ENCODE measurements around the gene RRP1B. TPM values are rescaled to one million over a fixed set of nuclear protein-coding genes. Genes with fewer than 3 reads are reported as not detected.
"Not testable (repeated sequence)": the region's sequence is repeated elsewhere in the genome, so short reads cannot be mapped to it uniquely, and the experiment has no call there.

The RRP1B gene
- total RNA-seq, 1 experiment from 2014 or later, result 12.1 TPM

GRCh38 chr21:43699492-43699777 is 40.1 kb downstream of the RRP1B start:
- DNase-seq (ENCODE audit: low read depth), result not testable (repeated sequence)

GRCh38 chr21:43699933-43700599 is 40.7 kb downstream of the RRP1B start:
- no peak for DNase-seq (ENCODE audit: low read depth)

DNA sequence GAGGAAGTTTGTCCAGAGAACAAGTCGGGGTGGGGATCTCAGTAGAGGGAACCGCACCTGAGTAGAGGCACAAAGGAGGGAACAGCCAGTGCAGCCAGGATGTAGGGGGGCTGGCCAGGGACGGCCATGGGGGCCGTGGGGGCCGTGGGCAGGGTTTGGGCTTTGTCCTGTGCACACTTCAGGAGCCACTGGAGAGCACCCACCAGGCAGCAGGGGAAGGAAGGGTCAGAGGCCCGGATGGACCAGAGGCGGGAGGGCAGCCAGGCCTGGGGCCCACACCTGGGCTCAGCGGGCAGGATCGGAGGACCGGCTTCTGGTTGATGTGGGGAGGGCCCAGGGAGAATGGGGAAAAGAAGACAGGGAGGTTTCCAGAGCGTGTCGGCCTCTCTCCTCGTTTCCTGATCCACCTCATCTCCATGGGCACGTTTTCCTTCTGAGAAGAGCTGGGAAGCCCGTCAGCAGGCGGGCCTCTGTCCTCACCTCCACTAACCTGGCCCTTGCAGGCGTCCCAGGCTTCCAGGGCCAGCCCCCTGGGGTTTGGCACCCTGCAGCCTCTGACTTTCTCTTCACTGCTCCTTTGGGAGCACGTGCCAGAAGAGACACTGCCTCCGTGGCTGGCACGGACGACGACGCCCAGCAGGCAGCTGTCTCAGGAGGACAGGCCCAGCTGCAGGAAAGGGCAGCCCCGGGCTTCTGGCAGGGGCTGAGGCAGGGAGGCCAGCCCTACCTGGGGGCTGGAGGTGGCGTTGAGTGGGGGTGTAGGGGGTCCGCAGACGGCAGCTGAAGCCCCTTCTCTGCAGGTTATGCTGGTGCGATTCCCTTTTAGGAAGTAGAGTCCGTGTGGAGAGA is 42.8 kb downstream of the RRP1B start:
- DNase-seq (ENCODE audit: low read depth), result no peak

- DNase-seq (ENCODE audit: low read depth), result no peak
These were observed 43.4 kb downstream of the RRP1B start for GRCh38 chr21:43702785-43703034.

GRCh38 chr21:43703035-43703880 is 43.9 kb downstream of the RRP1B start:
- peak; percentile 9 for DNase-seq (ENCODE audit: low read depth)

- no peak for DNase-seq (ENCODE audit: low read depth)
These were observed 48.1 kb downstream of the RRP1B start for GRCh38 chr21:43707462-43707861.

DNA sequence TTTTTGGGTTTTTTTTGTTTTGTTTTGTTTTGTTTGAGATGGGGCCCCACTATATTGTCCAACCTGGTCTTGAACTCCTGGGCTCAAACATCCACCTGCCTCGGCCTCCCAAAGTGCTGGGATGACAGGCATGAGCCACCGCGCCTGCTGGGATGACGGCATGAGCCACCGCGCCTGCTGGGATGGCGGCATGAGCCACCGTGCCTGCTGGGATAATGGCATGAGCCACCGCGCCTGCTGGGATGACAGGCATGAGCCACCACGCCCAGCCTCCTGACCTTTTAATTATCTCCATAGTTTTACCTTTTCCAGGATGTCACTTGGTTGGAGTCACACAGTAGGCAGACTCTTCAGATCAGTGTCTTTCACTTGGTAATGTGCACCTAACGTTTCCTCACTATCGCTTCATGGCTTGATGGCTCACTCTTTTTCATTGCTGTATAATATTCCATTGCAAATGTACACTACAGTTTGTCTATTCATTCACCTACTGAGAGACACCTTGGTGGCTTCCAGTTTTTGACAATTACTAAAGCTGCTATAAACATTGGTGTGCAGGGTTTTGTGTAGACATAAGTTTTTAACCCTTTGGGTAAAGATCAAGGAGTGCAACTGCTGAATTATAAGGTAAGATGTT is 49.5 kb downstream of the RRP1B start:
- no peak for DNase-seq (ENCODE audit: low read depth)

DNA sequence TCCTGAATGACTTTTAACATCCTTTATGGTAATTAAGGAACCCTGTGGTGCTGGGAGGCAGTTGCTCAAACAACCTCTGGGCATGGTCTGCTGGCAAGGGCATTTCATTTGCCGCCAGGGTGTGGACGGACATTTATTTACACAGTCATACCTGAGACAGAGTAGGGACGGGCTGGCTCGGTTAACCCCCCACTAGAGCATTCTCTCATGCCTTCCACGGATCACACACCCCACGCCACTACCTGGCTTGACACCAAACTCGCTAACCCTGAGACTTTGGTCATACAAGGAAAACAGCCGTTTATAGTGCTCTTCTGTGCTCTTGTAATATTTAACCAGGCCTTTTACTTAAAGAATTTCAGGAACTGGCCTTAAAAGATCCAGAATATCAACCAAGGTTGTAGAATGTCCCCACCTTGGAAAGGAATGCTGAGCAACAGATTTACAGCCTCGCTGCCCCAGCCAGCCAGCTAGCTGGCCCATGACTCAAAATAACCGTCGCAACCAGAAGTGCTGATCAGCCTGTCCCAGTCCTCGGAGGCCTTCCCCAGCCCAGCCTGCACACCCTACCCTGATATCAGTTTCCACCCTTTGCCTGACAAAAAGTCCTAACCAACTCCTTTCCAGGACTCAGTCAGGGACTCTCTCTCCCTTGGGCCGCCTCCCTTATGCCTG is 53.0 kb downstream of the RRP1B start:
- peak; percentile 9 for DNase-seq (ENCODE audit: low read depth)

- not testable (repeated sequence) for DNase-seq (ENCODE audit: low read depth)
These were observed 53.8 kb downstream of the RRP1B start for GRCh38 chr21:43713123-43713522.

DNA sequence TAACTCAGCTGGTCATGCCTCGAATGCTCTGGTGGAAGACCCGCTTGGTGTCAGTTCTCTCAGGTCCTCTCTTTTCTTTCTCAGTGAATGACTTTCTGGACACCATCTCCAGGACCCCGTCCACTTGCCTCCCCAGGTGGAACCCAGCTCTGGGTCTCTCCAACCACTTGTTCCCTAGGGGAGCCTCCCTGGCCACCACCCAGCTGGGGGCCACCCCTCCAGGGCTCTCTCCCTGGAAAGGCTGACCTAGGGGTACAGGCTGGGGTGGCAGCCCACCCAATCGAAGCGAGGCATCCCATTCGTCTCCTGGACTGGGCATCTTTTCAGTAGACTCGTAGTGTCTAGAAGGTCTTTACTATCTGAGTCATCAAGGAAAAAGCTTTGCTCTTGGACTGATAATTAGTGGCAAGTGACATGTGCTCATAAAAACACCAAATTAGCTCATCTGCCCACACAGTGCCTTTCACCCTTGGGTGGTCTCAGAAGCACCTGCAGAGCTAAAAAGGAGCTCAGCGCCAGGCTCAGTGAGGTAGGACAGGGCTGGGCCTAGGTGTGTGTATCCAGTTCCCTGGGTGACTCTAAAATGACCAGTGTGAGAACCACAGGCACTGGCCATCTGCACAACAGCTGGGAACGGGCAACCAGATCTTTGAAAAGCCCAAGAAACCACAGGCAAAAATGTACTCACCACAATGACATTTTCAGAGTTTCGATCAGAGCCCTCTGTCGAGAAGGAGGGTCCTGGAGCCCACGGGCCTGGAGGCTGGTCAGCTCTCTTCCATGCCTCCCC is 57.2 kb downstream of the RRP1B start:
- peak; percentile 82 for DNase-seq (ENCODE audit: low read depth)

- no peak for DNase-seq (ENCODE audit: low read depth)
These were observed 58.0 kb downstream of the RRP1B start for GRCh38 chr21:43717166-43717853.

GRCh38 chr21:43717967-43718871 is 58.9 kb downstream of the RRP1B start:
- DNase-seq (ENCODE audit: low read depth), result no peak

DNA sequence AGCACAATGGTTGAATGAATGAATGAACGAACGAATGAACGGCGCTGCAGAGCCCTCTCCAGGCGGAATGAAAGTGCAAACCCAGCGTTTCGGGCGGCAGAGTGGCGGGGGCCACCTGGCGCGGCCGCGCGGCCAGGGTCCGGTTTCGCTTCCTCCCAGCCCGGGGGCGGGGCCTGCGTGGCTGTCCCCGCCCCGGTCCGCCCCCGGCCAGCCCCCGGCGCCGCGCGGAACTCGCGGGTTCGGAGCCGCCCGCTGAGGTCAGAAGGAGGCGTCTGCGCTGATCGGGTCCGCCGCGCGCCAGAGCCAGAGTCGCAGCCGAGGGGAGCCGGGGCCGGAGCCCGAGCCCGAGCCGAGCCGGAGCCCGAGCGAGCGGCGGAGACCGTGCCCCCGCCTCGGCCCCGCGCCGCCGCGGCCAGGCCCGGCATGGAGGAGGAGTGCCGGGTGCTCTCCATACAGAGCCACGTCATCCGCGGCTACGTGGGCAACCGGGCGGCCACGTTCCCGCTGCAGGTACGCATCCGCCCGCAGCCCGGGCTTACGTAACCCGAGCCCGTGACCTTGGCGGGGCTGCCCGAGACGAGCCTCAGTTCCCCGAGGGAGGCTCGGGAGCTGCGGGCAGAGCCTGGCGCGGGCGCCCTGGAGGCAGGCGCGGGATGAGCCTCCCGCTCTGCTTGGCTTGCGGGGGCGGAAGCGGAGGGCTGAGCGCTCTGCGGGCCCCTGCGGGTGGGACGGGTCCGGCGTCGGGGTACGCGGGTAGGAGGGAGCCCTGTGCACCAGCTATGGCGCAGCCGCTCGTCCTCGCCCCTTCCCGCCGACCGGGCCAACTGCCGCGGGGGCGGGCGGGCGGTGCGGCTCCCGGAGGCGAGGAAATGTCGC is 59.8 kb downstream of the RRP1B start, which contains the start of gene PDXK:
Gene PDXK (plus strand): TSS at position 258 of the 876 bp plus-strand sequence. CDS start 166 bp downstream, at position 424.
- DNase-seq (ENCODE audit: low read depth), result peak; percentile 78

DNA sequence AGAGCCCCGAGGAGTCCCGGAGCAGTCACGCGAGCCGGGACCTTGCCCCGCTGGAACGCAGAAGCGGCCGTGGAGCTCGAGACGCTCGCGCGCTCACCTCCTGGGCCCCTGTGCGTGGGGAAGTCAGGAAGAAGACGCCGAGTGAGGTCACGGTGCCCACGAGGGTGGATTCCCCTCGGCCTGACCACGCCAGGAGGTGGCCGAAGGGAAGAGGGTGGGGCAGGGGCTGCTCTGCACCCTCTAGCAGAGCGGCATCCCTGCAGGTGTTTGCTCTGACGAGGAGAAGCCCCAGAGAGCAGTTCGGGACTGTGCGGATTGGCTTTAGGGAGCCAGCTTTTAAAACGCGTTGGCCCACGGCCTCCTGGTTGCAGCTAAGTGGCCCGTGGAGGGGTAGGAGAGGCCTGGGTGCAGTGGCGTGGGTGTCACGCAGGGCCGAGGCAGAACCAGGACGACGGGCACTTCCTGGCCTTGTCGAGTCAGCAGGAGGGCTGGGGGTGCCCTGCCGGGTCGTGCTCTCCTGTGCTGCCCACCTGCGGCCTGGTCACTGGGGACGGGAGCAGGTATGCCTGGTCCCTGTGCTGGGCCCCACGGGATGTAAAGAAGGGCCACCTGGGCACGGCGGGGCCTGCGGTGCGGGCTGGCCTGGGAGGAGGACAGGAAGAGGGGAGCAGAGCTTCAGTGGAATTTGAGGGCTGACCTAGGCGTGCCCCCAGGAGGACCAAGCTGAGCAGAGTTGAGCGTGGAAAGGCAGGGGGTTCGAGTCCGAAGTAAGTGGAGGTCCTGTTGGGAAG is 60.6 kb downstream of the RRP1B start:
- no peak for DNase-seq (ENCODE audit: low read depth)

DNA sequence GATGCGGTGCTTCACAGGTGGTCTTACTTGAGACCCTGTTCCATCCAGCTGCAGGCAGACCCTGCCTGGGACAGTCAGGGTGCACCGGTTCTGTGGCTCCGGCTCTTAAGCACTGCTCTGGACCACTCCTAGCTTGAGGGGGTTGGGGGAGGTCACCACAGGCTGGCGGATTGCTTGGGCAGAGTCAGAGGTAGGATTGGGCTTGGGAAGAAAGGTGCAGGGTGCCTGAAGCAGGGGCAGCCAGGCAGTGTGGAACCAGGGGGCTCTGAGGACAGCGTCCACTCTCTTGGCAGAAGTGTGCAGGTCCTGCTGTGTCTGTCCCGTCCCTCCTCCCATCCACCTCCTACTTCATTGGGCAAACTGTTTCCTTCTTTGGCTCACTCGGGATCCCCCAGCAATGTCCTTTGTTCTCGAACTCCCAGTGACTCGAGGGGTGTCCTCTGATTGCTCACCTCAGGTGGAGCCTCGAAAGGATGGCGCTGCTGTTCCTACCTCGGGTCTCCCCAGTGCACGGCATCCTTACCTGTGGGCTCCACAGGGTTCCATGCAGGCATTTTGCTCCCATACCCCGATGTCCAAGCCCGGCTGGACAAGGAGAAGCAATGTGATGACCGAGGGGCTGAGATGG is 61.3 kb downstream of the RRP1B start:
- DNase-seq (ENCODE audit: low read depth), result no peak

GRCh38 chr21:43721206-43721605 is 61.8 kb downstream of the RRP1B start:
- no peak for DNase-seq (ENCODE audit: low read depth)

- no peak for DNase-seq (ENCODE audit: low read depth)
These were observed 62.6 kb downstream of the RRP1B start for GRCh38 chr21:43721939-43722338.
